ENCODE data around the gene TBC1D23. TPM values are rescaled to one million over a fixed set of nuclear protein-coding genes. Genes with fewer than 3 reads are reported as not detected.
A peak's percentile ranks its signal among the peaks of the same experiment; 100 is the strongest.

The TBC1D23 gene
- total and polyA plus RNA-seq, 2 experiments from 2014 or later = 22.4 to 34.4 TPM

- H3K27me3 ChIP-seq (ENCODE audit: insufficient read depth) = peaks cover 9% of the 10 kb centered on the region
- 0 out of 2 replicates have a peak, but pooled peaks cover 2% of the 10 kb centered on the region for H3F3A ChIP-seq (replicated peaks; ENCODE audit: low read depth)
- H3K4me2 ChIP-seq = peak overlapping the region; percentile 99
- H3K4me3 ChIP-seq = peak overlapping the region; percentile 85
- DNase-seq (ENCODE audit: low spot score) (peak; percentile 72), ATAC-seq (peak; percentile 63)
- Mint-ChIP-seq H3K36me3 (ENCODE audit: low read depth) (no peaks in the 10 kb centered on the region; the same call in 2 of the 3 replicates), H3K27me3 (ENCODE audit: insufficient read depth, low read depth, poor library complexity) (peaks cover 4% of the 10 kb centered on the region), H3K4me1 (peaks cover 13% of the 10 kb centered on the region), H3K4me3 (peak overlapping the region; percentile 76), H3K9me3 (no peaks in the 10 kb centered on the region), H3K27ac (peak overlapping the region; percentile 46)
- no peaks in the 10 kb centered on the region for H3K9me2 ChIP-seq (ENCODE audit: insufficient read depth)
- peaks cover 5% of the 10 kb centered on the region; the same call in 1 of the 2 replicates for H3K4me1 ChIP-seq (ENCODE audit: insufficient read depth)
- H3K27ac ChIP-seq (ENCODE audit: low read depth) = peak overlapping the region; percentile 91; the same call in 1 of the 2 replicates
- H3K36me3 ChIP-seq (ENCODE audit: insufficient read depth) = no peaks in the 10 kb centered on the region; the same call in 1 of the 2 replicates
- no peaks in the 10 kb centered on the region for H4K20me1 ChIP-seq (replicated peaks; ENCODE audit: insufficient read depth)
- H3K79me2 ChIP-seq (replicated peaks; ENCODE audit: insufficient read depth) = no peaks in the 10 kb centered on the region
- no peak for TF ChIP-seq ZNF462 (CRISPR knock-in tag; IDR thresholded peaks at IDR 0.05)
- no peak for TF ChIP-seq ZNF114 (CRISPR knock-in tag; IDR thresholded peaks at IDR 0.05)
- TF ChIP-seq STAT1 (IDR thresholded peaks at IDR 0.05; ENCODE audit: unreplicated experiment) = no peak
- no peak for TF ChIP-seq JUNB (IDR thresholded peaks at IDR 0.05; ENCODE audit: unreplicated experiment)
- no peak for TF ChIP-seq EZH2phosphoT487 (IDR thresholded peaks at IDR 0.05; ENCODE audit: unreplicated experiment)
- TF ChIP-seq POLR2AphosphoS5 (IDR thresholded peaks at IDR 0.05; ENCODE audit: low read depth) = no peak
- no peak for TF ChIP-seq NANOG (IDR thresholded peaks at IDR 0.05; ENCODE audit: borderline replicate concordance)
- TF ChIP-seq CREB1 (CRISPR knock-in tag; IDR thresholded peaks at IDR 0.05; ENCODE audit: low read depth) = no peak
- TF ChIP-seq, protein P1, sequence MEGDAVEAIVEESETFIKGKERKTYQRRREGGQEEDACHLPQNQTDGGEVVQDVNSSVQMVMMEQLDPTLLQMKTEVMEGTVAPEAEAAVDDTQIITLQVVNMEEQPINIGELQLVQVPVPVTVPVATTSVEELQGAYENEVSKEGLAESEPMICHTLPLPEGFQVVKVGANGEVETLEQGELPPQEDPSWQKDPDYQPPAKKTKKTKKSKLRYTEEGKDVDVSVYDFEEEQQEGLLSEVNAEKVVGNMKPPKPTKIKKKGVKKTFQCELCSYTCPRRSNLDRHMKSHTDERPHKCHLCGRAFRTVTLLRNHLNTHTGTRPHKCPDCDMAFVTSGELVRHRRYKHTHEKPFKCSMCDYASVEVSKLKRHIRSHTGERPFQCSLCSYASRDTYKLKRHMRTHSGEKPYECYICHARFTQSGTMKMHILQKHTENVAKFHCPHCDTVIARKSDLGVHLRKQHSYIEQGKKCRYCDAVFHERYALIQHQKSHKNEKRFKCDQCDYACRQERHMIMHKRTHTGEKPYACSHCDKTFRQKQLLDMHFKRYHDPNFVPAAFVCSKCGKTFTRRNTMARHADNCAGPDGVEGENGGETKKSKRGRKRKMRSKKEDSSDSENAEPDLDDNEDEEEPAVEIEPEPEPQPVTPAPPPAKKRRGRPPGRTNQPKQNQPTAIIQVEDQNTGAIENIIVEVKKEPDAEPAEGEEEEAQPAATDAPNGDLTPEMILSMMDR (conservative IDR thresholded peaks at IDR 0.05; ENCODE audit: low read depth in 2 of 2) = no peak
- no peak for TF ChIP-seq ZNF331 (CRISPR knock-in tag; IDR thresholded peaks at IDR 0.05; ENCODE audit: low read depth)
- TF ChIP-seq, protein P2, sequence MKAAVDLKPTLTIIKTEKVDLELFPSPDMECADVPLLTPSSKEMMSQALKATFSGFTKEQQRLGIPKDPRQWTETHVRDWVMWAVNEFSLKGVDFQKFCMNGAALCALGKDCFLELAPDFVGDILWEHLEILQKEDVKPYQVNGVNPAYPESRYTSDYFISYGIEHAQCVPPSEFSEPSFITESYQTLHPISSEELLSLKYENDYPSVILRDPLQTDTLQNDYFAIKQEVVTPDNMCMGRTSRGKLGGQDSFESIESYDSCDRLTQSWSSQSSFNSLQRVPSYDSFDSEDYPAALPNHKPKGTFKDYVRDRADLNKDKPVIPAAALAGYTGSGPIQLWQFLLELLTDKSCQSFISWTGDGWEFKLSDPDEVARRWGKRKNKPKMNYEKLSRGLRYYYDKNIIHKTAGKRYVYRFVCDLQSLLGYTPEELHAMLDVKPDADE (IDR thresholded peaks at IDR 0.05) = no peak
- TF ChIP-seq, protein P3, sequence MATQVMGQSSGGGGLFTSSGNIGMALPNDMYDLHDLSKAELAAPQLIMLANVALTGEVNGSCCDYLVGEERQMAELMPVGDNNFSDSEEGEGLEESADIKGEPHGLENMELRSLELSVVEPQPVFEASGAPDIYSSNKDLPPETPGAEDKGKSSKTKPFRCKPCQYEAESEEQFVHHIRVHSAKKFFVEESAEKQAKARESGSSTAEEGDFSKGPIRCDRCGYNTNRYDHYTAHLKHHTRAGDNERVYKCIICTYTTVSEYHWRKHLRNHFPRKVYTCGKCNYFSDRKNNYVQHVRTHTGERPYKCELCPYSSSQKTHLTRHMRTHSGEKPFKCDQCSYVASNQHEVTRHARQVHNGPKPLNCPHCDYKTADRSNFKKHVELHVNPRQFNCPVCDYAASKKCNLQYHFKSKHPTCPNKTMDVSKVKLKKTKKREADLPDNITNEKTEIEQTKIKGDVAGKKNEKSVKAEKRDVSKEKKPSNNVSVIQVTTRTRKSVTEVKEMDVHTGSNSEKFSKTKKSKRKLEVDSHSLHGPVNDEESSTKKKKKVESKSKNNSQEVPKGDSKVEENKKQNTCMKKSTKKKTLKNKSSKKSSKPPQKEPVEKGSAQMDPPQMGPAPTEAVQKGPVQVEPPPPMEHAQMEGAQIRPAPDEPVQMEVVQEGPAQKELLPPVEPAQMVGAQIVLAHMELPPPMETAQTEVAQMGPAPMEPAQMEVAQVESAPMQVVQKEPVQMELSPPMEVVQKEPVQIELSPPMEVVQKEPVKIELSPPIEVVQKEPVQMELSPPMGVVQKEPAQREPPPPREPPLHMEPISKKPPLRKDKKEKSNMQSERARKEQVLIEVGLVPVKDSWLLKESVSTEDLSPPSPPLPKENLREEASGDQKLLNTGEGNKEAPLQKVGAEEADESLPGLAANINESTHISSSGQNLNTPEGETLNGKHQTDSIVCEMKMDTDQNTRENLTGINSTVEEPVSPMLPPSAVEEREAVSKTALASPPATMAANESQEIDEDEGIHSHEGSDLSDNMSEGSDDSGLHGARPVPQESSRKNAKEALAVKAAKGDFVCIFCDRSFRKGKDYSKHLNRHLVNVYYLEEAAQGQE (IDR thresholded peaks at IDR 0.05; ENCODE audit: unreplicated experiment) = no peak
- no peak for TF ChIP-seq EZH2 (IDR thresholded peaks at IDR 0.05; ENCODE audit: low read depth, unreplicated experiment)
- H2AFZ ChIP-seq = peak overlapping the region; percentile 100
Measured at GRCh38 chr3:100333970-100334487, 73.2 kb downstream of the TBC1D23 start.

Data from GM23338 (cell line).